Medulla oblongata (tissue), 1 donor: Measurements from ENCODE around the gene YIF1A.
A peak's percentile ranks its signal among the peaks of the same experiment; 100 is the strongest.

Source experiments
- DNase-seq: peaks from one replicate; pipeline ENCODE4 v3.0.0-alpha.2; 2015; ENCODE audit errors: extremely low spot score

YIF1A gene, protein sequence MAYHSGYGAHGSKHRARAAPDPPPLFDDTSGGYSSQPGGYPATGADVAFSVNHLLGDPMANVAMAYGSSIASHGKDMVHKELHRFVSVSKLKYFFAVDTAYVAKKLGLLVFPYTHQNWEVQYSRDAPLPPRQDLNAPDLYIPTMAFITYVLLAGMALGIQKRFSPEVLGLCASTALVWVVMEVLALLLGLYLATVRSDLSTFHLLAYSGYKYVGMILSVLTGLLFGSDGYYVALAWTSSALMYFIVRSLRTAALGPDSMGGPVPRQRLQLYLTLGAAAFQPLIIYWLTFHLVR

DNA sequence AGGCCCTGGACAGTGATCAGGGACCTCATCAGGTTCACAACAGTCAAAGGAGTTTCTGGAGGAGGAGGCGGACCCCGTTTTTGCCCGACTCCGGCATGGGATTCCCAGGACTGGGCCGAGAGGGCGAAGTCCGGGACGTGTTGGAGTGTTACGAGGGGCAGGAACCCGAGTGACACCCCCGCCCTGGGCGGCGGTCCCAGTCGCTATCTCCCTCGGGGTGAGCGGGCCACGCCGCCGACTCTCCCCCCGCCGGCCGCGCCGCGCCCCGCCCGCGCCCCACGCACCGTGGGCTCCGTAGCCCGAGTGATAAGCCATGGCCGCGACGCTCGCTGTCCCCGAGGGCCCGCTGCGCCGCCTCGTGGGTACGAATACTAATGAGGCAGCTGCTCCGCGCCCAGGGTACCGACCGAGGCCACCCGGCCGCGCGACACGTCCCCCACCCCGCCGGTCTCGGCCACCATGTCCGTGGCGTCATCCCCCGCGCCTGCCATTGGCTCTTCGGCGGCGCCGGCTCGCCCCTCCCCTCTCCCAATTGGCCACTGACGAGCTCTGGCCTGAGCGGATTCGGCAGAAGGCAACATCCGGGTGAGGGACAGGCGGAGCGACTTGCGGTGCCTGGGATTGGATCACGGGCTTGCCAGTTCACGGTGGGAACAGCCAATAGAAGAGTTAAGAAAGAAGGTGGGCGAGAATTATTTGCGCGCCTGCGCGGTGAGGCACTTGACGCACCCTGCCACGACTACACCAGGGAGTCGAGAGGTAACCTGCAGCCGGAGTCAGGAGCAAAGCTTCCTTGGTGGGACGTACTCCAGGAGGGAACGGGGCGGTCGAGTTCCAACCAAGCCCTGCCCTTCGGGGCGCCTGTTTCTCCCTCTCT is at the start of gene YIF1A:
Gene YIF1A, minus strand, starts transcription at position 473 of the 877 bp plus-strand sequence. Its CDS starts 158 bp downstream, at position 315.
- peak; percentile 100 for DNase-seq

GRCh38 chr11:66337103-66337899 is 48.4 kb upstream of the YIF1A start:
- DNase-seq = no peak

DNA sequence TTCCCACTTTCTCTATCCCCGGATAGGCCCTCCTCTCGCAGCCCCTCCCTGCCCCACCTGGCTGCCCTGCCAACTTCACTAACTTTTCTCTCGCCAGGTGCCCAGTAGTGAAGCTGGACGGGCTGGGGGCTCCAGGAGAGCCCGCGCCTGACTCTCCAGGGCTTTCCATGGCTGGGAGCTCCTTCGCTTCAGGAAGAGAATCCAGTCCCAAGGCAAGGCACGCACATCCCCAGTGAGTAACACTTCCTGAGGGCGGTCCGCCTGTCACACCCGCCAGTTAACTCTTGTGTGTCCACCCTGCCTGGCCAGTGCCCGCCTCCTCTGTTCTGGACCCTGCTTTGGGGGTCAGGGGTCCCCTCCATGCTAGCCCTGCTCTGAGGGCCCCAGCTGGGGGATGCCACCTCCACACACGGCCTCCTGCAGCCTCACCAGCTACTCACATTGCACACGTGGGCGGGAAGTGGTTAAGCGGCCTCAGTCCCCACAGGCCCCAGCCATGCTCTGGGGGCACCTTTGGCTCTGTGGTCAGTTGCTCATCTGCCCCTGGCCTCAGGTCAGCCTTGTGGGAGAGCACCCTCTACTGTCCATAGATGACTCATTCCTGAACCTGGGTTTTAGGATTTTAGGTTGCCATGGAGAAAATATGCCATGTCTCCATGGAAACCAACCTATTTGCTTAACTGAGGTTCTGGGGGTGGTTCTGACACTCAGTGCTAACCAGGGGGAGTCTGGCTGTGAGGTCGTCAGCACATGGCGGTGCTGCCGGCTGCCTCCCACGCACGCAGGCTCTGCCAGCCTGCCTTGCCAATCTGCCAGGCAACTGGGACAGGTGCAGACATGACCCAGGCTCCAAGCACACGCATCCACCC is 47.5 kb upstream of the YIF1A start, which contains the start of gene RIN1:
Gene RIN1, minus strand, starts transcription at position 201 of the 869 bp plus-strand sequence. Its CDS starts 32 bp downstream, at position 169.
- DNase-seq = peak; percentile 23

DNA sequence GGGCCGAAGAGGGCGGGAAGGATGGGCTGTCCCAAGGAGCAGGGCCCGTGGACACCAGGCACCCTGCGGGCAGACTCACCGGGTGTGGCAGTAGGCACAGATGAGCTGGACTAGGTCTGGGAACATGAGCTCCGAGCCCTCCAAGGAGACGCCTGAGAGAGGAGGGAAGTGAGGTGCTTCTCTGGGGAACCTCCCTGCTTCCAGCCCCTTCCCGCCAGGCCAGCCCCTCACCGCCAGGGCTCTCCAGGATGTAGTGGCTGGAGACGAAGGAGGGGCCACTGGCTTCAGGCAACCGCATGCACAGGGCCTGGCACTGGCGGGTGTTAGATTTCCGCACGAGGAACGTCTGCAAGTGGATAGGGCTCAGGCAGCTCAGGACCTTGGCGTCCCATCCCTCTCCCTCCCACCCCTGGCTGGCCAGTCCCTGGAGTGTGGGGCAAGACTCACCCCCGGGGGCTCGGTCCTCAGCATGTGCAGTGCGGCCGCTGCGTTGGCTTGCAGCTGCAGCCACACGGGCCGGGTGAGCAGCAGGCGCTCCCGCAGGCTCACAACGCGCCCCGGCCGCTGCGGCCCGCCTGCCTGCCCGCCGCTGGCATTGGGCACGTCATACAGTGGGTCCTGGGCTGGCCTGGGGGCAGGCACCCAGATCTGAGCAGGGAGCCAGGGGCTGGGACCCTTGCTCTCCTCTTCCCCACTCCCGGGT is 46.7 kb upstream of the YIF1A start:
- no peak for DNase-seq

- no peak for DNase-seq
Measured at GRCh38 chr11:66334605-66335442, 45.9 kb upstream of the YIF1A start.

GRCh38 chr11:66333896-66334604 is 45.1 kb upstream of the YIF1A start:
- DNase-seq = no peak

GRCh38 chr11:66333220-66333877 is 44.4 kb upstream of the YIF1A start:
- no peak for DNase-seq

DNA sequence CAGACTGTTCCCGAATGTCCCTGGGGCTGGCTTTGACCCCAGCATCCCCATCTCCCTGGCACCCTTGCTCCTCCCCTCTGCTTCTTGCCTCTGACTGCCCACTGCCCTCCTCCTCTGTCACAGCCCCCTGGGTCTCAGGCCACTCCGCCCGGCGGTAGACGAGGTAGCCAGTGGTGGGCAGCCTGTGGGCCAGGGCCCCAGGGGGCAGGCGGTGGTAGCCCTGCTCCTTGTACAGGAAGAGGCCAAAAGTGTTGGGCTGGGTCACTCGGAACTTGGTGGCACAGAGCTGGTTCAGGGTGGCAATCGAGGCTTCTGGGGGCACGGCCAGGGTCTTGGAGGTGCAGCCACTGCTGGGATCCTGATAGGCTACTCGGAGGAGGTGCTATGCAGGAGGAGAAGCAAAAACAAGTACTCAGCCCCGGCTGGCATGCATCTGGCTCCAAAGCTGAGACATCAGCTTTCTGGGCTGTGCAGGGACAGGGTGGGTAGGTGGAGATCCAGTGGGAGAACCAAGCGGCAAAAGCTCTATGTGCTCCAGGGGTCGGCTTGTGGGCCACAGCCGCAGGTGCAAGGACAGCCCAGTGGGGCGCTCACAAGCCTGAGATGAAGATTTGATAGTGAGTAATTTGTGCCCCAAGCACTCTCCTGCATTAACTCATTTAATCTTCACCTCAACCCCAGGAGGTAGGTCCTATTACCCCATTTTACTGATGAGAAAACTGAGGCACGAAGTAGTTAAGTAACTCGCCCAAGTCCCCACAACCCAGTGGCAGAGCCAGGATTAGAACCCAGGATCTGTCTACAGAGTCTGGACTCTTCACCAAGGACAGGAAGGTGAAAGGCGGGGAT is 43.7 kb upstream of the YIF1A start:
- no peak for DNase-seq

- DNase-seq = no peak
Measured at GRCh38 chr11:66331542-66332370, 42.8 kb upstream of the YIF1A start.

- no peak for DNase-seq
Measured at GRCh38 chr11:66330931-66331330, 42.0 kb upstream of the YIF1A start.

DNA sequence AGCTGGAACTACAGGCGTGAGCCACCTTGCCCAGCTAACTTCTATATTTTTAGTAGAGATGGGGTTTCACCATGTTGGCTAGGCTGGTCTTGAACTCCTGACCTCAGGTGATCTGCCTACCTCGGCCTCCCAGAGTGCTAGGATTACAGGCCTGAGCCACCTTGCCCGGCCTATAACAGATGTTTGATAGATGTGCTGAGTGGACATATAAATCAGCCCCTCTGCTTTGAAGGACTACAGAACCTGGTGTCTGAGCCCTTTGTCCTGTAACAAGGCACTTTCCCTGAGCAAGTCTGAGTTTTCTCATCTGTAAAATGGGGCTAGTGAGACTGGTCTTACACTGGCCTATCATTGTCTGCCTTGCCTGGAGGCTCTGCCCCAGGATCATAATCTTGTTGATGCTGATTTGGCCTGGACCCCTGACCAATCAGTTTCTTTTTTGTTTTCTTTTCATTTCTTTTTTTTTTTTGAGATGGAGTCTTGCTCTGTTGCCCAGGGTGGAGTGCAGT is 40.3 kb upstream of the YIF1A start:
- DNase-seq = no peak

DNA sequence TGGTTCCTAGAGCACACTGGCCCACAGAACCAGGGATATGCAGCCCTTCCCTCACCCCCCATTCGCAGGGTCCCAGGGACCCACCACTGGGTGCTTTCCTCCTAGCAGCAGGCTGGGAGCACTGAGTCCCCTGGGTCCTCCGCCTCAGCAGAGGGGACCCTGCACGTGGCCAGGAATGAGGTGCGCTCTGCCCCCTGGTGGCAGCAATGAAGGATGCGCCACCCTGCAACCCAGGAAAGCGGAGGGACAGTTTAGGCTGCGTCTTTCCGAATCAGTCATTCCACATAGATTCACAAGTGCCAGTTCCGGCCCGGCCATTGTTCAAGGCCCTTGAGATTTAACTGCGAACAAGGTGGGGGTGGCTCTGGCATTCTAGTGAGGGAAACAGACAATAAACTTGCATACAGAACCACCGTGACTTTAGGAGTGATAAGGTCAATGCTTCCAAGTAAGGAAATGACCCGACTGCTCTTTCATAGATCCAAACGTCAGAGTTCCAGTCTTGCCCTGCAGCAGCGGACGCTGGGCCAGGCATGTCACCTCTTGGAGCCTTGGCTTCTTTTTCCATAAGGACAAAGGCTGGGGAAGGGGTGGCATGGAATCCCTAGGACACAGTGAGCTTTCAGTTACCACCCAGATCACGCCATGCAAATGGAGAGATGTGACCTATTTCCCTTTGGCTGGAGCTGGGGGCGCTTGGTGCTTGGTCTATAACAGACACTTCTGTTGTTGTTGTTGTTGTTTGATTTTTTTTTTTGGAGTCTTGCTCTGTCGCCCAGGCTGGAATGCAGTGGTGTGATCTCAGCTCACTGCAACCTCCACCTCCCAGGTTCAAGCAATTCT is 39.6 kb upstream of the YIF1A start:
- peak; percentile 71 for DNase-seq

DNA sequence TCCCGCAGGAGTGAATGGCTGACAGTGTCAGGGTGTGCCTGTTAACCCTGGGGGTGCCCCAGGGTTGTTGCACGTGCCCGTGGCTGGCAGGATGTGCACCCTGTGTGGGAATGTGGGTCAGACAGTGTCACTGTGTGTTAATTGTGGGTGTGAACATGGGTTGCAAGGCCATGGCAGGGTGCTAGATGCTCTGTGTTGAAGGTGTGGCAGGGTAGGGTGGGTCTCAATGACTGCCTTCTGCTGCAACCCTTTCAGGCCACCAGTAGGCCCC is 39.0 kb upstream of the YIF1A start:
- no peak for DNase-seq

DNA sequence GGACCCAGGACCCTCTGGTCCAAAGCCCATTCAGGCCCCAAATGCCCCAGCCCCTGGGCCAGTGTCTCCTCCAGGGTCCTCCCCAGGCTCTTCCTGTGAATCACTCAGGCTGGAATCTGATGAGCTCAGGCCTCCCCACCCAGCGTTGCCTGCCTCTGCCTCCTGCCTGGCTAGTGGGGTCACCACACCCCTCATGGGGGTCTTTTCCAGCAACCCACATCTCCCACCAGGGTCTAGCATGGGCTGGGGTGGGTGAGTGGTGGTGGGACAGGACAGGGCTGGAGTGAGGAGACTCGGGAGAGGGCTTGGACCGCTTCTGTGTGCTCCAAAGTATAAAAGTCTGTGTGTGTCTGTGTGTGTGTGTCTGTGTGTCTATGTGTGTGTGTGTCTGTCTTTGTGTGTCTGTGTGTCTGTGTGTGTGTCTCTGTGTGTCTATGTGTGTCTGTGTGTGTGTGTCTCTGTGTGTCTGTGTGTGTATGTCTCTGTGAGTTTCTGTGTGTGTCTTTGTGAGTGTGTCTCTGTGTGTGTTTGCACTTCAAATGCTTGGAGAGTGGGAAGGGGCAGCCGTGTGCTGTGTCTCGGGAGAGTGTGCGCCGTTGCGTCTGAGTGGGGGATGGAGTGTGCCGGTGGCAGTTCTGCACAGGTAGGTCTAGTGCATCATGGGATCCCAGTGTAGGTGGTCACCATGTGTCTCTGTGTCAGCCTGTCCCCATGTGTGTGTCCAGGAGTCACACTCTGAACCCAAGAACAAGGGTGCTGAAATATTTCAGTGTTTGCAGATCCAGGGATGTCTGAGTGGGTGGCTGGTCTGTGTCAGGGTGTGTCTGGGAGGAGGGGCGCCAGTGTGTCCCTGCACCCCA is 38.5 kb upstream of the YIF1A start:
- no peak for DNase-seq
